Testis (tissue), 2 donors: ENCODE results near the gene FAM107B.

Experiments
- CTCF ChIP-seq, 3 experiments: fragments of 450-650 bp in 2 of 3; fragments of 200-600 bp in 1 of 3; sonication (generic) in 1 of 3; IDR thresholded peaks; one replicate each; pipeline ENCODE4 v1.5.1; 2016 to 2019; ENCODE audit warnings: antibody characterized with exemption in 3 of 3, mild to moderate bottlenecking in 2 of 3, moderate library complexity in 1 of 3
- POLR2A ChIP-seq: fragments of 450-650 bp; IDR thresholded peaks from one replicate; pipeline ENCODE4 v1.6.1; 2017; ENCODE audit warnings: antibody characterized with exemption, mild to moderate bottlenecking, moderate library complexity

GRCh38 chr10:14625192-14625631 lies 149.5 kb downstream of the FAM107B start:
- TF ChIP-seq POLR2A: no peak
- TF ChIP-seq CTCF (IDR thresholded peaks at IDR 0.05): no peak
